Measurements from ENCODE around the gene AGBL4. TPM values are rescaled to one million over a fixed set of nuclear protein-coding genes. Genes with fewer than 3 reads are reported as not detected.

The AGBL4 gene
- total RNA-seq, 6 experiments from 2014 or later, result 0.06 to 1.8 (median 0.93) TPM

GRCh38 chr1:49416758-49417157 is 607.0 kb downstream of the AGBL4 start:
- Histone ChIP-seq H3K4me3 (no peak overlapping the region), H3K9me3 (no peaks in the 10 kb centered on the region), H3K4me1 (no peaks in the 10 kb centered on the region), H3K27me3 (no peaks in the 10 kb centered on the region), H3K36me3 (no peaks in the 10 kb centered on the region), H3K27ac (no peak overlapping the region)
- intact Hi-C loops (cut with DNase I), result no loop called here
- DNase-seq, result no peak
- WGBS (ENCODE audit: insufficient coverage, low coverage, low lambda C conversion rate, missing lambda C conversion rate), result 100% methylated on average over 1 of the region's 1 CpG
- ATAC-seq, result no peak
- TF ChIP-seq CTCF (IDR thresholded peaks at IDR 0.05), result no peak
- TF ChIP-seq POLR2A (IDR thresholded peaks at IDR 0.05), result no peak

- Histone ChIP-seq H3K27me3 (no peaks in the 10 kb centered on the region), H3K9me3 (no peaks in the 10 kb centered on the region), H3K4me1 (no peaks in the 10 kb centered on the region), H3K36me3 (no peaks in the 10 kb centered on the region), H3K27ac (no peak overlapping the region), H3K4me3 (no peak overlapping the region)
- ATAC-seq (no peak), DNase-seq (no peak)
- intact Hi-C loops (cut with DNase I), result no loop called here
- 35% methylated on average over 2 of the region's 2 CpGs for WGBS (ENCODE audit: insufficient coverage, low coverage, low lambda C conversion rate, missing lambda C conversion rate)
- TF ChIP-seq CTCF (IDR thresholded peaks at IDR 0.05), result no peak
- TF ChIP-seq POLR2A (IDR thresholded peaks at IDR 0.05), result no peak
These were observed 615.4 kb downstream of the AGBL4 start for GRCh38 chr1:49408346-49408745.

- no peak for ATAC-seq
- Histone ChIP-seq H3K9me3 (no peaks in the 10 kb centered on the region), H3K4me3 (no peak overlapping the region), H3K36me3 (no peaks in the 10 kb centered on the region), H3K27ac (no peak overlapping the region), H3K4me1 (no peaks in the 10 kb centered on the region), H3K27me3 (no peaks in the 10 kb centered on the region)
- intact Hi-C loops (cut with DNase I), result no loop called here
- no peak for DNase-seq
- TF ChIP-seq POLR2A (IDR thresholded peaks at IDR 0.05) (no peak), CTCF (IDR thresholded peaks at IDR 0.05) (no peak)
These were observed 626.7 kb downstream of the AGBL4 start for GRCh38 chr1:49397086-49397485.

- Histone ChIP-seq H3K27me3 (no peaks in the 10 kb centered on the region), H3K4me3 (no peak overlapping the region), H3K36me3 (no peaks in the 10 kb centered on the region), H3K4me1 (no peaks in the 10 kb centered on the region), H3K27ac (no peak overlapping the region), H3K9me3 (no peaks in the 10 kb centered on the region)
- TF ChIP-seq POLR2A (IDR thresholded peaks at IDR 0.05) (no peak), CTCF (IDR thresholded peaks at IDR 0.05) (no peak)
- 71% methylated on average over 2 of the region's 2 CpGs for WGBS (ENCODE audit: insufficient coverage, low coverage, low lambda C conversion rate, missing lambda C conversion rate)
- intact Hi-C loops (cut with DNase I), result no loop called here
- ATAC-seq (no peak), DNase-seq (no peak)
These were observed 629.6 kb downstream of the AGBL4 start for GRCh38 chr1:49394200-49394599.

GRCh38 chr1:49389699-49390098 is 634.1 kb downstream of the AGBL4 start:
- Histone ChIP-seq H3K27ac (no peak overlapping the region), H3K4me1 (no peaks in the 10 kb centered on the region), H3K4me3 (no peak overlapping the region), H3K9me3 (no peaks in the 10 kb centered on the region), H3K27me3 (no peaks in the 10 kb centered on the region), H3K36me3 (no peaks in the 10 kb centered on the region)
- ATAC-seq (no peak), DNase-seq (no peak)
- TF ChIP-seq POLR2A (IDR thresholded peaks at IDR 0.05), result no peak
- no peak for TF ChIP-seq CTCF (IDR thresholded peaks at IDR 0.05)
- intact Hi-C loops (cut with DNase I), result no loop called here
